Smooth muscle cell of the brain vasculature (primary cell): Measurements from ENCODE around the gene AFP.
"Not testable (repeated sequence)": the region's sequence is repeated elsewhere in the genome, so short reads cannot be mapped to it uniquely, and the experiment has no call there.

Experiments used
- DNase-seq: peaks from one replicate; pipeline ENCODE4 v3.0.0-alpha.2; 2012; ENCODE audit warnings: low read depth, low spot score

Gene AFP

GRCh38 chr4:73435984-73436383 lies at the start of gene AFP:
Gene AFP, plus strand, starts transcription at chr4:73436221. Its CDS starts 42 bp downstream, at chr4:73436263.
- no peak for DNase-seq

GRCh38 chr4:73387552-73387951 lies 48.5 kb upstream of the AFP start:
- DNase-seq: no peak

- DNase-seq: no peak
Observed at GRCh38 chr4:73388887-73389286, 47.1 kb upstream of the AFP start.

DNA sequence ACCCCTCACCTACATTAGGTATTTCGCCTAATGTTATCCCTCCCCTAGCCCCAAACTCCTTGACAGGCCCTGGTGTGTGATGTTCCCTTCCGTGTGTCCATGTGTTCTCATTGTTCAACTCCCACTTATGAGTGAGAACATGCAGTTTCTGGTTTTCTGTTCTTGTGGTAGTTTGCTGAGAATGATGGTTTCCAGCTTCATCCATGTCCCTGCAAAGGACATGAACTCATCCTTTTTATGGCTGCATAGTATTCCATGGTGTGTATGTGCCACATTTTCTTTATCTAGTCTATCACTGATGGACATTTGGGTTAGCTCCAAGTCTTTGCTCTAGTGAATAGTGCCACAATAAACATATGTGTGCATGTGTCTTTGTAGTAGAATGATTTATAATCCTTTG lies 46.4 kb upstream of the AFP start:
- DNase-seq: not testable (repeated sequence)

- no peak for DNase-seq
Observed at GRCh38 chr4:73391774-73392173, 44.2 kb upstream of the AFP start.

DNA sequence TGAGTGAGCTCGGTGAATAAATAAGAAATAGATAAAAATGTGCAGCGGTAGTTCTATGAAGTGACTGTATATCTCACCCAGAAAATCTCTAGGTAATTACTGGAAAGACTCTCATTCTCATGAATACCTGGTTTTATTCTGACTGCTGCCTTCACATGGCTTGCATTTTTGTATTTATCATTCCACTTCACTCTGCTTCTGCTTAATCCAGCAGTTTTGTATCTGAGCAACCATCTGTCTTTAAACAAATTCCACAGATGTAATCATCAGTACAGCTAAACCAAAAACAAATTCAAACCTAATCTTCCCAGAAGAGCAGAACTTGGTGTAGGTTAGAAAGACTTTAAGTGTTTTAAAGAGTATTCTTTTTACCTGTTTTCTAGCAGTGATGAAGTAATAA lies 43.1 kb upstream of the AFP start:
- no peak for DNase-seq

DNA sequence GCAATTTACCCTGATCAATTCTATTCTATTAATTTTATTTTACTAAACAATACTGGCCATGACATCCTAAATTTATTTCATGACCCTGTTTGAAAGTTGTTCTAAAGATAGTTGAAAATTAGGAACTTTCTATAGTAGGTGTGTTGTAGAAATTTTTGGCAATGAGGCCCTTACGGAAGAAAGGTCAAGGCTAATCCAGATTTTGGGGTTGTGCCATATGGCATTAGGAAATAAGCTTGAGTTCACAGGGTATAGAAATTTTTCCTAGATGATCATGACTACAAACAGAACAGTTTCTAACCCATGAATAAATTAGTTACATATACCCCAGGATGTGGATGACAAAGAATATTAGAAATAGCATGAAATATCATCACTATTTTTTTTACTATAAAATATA lies 39.7 kb upstream of the AFP start:
- DNase-seq: no peak

DNA sequence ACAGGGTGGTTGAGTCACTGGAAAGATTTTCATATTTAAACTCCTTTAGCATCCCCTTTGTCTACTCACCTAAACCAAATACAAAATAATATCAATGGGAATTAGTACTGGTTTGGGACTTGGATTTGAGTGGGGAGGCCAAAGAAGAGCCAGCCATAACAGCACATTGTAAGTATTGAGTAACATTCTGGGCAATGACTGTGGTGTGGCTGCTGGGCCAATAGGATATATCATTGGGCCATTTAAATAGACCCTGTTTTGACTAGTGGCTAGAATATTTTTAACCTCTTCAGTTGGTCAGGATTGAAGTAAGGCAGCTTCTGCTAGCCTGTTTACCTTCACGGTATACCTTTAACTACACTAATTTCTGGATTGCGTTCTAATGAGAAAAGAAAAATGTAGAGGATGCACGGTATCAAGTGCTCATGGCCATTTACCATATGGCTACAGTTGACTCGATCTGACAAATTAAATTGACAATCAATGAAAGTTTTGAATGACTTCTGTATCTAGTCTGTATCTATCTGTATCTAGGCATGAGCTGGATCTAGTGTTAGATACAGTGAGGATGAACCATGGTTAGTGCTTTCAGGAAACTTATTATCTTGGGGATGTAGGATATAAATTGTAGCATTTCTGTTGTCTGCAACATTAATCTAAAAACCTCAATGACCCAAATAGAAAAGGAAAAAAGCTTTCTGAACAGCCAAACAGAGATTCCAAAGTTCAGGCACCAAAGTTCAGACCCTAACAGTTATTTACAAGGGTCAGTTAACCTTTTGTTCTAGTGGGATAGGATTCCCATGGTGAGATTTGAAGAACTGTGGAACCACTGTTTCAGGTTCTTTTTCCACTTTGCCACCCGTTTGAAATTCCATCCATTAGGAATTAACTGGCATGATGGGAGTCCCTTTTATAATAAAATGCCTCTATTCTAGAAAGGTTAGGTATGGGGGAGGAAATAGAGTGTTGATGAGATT lies 38.7 kb upstream of the AFP start:
- no peak for DNase-seq

DNA sequence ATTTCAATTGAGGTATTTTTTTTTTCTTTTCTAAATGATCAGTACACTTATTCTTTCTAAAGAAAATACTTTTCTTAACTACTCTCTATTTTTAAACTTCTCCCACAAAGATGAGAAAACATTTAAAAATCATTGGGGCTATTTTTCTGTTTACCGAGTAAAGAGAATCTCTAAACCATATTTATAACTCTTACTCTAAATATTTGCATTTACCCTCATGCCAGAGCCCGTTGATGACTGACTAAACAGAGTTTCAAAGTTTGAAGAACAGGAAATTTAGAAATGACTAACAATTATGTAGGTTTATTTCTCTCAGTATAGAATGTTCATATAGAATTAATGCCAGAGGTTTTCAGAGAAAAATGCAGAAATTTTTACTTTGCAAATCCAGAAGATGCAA lies 34.6 kb upstream of the AFP start:
- no peak for DNase-seq

- no peak for DNase-seq
Observed at GRCh38 chr4:73404042-73404441, 32.0 kb upstream of the AFP start, which contains the start of gene ALB. Gene ALB, plus strand, starts transcription at chr4:73404287. Its CDS starts 41 bp downstream, at chr4:73404328.

DNA sequence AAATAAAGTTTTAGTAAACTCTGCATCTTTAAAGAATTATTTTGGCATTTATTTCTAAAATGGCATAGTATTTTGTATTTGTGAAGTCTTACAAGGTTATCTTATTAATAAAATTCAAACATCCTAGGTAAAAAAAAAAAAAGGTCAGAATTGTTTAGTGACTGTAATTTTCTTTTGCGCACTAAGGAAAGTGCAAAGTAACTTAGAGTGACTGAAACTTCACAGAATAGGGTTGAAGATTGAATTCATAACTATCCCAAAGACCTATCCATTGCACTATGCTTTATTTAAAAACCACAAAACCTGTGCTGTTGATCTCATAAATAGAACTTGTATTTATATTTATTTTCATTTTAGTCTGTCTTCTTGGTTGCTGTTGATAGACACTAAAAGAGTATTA lies 31.6 kb upstream of the AFP start:
- no peak for DNase-seq

DNA sequence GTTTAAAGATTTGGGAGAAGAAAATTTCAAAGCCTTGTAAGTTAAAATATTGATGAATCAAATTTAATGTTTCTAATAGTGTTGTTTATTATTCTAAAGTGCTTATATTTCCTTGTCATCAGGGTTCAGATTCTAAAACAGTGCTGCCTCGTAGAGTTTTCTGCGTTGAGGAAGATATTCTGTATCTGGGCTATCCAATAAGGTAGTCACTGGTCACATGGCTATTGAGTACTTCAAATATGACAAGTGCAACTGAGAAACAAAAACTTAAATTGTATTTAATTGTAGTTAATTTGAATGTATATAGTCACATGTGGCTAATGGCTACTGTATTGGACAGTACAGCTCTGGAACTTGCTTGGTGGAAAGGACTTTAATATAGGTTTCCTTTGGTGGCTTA lies 30.9 kb upstream of the AFP start:
- DNase-seq: no peak

GRCh38 chr4:73406548-73406875 lies 29.5 kb upstream of the AFP start:
- no peak for DNase-seq

DNA sequence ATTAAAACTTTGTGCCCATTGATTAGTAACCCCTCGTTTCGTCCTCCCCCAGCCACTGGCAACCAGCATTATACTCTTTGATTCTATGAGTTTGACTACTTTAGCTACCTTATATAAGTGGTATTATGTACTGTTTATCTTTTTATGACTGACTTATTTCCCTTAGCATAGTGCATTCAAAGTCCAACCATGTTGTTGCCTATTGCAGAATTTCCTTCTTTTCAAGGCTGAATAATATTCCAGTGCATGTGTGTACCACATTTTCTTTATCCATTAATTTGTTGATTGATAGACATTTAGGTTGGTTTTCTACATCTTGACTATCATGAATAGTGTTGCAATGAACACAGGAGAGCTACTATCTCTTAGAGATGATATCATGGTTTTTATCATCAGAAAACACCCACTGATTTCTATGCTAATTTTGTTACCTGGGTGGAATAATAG lies 28.8 kb upstream of the AFP start:
- no peak for DNase-seq

- no peak for DNase-seq
Observed at GRCh38 chr4:73408181-73408867, 27.7 kb upstream of the AFP start.

- no peak for DNase-seq
Observed at GRCh38 chr4:73409012-73409862, 26.8 kb upstream of the AFP start.

GRCh38 chr4:73409978-73410548 lies 26.0 kb upstream of the AFP start:
- no peak for DNase-seq

DNA sequence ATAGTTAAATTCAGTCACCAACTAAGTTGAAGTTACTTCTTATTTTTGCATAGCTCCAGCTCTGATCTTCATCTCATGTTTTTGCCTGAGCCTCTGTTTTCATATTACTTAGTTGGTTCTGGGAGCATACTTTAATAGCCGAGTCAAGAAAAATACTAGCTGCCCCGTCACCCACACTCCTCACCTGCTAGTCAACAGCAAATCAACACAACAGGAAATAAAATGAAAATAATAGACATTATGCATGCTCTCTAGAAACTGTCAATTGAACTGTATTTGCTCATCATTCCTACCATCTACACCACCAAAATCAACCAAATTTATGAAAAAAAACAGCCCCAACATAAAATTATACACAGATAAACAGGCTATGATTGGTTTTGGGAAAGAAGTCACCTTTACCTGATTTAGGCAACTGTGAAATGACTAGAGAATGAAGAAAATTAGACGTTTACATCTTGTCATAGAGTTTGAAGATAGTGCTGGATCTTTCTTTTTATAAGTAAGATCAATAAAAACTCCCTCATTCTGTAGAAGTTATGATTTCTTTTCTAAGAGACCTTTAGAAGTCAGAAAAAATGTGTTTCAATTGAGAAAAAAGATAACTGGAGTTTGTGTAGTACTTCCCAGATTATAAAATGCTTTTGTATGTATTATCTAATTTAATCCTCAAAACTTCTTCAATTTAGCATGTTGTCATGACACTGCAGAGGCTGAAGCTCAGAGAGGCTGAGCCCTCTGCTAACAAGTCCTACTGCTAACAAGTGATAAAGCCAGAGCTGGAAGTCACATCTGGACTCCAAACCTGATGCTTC lies 24.9 kb upstream of the AFP start:
- DNase-seq: no peak

DNA sequence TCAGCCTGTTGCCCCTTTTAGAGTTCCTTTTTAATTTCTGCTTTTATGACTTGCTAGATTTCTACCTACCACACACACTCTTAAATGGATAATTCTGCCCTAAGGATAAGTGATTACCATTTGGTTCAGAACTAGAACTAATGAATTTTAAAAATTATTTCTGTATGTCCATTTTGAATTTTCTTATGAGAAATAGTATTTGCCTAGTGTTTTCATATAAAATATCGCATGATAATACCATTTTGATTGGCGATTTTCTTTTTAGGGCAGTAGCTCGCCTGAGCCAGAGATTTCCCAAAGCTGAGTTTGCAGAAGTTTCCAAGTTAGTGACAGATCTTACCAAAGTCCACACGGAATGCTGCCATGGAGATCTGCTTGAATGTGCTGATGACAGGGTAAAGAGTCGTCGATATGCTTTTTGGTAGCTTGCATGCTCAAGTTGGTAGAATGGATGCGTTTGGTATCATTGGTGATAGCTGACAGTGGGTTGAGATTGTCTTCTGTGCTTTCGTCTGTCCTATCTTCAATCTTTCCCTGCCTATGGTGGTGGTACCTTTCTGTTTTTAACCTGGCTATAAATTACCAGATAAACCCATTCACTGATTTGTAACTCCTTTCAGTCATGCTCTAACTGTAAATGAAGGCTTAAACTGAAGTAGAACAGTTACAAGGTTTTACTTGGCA lies 24.1 kb upstream of the AFP start:
- DNase-seq: no peak

DNA sequence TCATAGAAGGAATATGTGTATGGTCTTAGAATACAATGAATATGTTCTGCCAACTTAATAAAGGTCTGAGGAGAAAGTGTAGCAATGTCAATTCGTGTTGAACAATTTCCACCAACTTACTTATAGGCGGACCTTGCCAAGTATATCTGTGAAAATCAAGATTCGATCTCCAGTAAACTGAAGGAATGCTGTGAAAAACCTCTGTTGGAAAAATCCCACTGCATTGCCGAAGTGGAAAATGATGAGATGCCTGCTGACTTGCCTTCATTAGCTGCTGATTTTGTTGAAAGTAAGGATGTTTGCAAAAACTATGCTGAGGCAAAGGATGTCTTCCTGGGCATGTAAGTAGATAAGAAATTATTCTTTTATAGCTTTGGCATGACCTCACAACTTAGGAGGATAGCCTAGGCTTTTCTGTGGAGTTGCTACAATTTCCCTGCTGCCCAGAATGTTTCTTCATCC lies 22.7 kb upstream of the AFP start:
- DNase-seq: no peak
